HG03060 (cell line): ENCODE data around the gene TTC4.

Experiments used
- ATAC-seq: cut with Tn5 transposase; IDR thresholded peaks from one replicate; pipeline ENCODE4 v1.9.1; 2021; ENCODE audit warnings: low read depth, moderate number of reproducible peaks; ENCODE audit not compliant: unreplicated experiment

Gene TTC4

DNA sequence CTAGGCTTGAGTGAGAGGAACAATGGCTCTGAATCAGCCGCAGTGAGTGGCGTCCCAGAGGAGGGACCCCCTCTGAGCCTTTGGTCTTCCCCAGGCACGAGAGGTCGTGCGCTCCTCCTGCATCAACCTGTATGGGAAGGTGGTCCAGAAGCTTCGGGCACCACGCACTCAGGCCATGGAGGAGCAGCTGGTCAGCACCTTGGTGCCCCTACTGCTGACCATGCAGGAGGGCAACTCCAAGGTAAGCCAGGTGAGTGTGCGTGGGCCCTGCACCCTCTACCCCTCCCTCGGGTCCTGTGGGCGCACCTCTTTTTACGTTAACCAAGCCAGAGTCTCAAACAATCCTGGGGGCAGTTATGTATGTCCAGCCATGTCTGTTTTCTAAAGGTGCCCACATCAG, 13.7 kb upstream of the TTC4 start:
- ATAC-seq, result no peak

DNA sequence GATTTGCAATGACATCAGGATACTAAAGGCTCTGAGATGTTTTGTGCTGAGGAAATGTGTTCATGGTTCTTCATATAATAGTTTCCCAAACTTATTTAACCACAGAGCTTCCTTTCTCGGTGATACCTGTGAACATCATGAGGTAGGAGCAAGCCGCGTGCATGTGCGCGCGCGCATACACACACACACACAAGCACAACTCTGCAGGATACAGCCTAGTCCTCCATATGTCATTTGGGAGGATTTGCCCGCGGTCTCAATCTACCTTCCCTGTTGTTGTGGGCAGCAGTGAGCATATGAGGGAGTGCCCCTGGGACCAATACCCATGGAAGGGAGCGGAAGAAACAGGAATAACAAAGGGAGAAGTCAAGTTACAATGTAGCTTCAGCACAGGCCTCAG, 12.2 kb upstream of the TTC4 start:
- no peak for ATAC-seq

DNA sequence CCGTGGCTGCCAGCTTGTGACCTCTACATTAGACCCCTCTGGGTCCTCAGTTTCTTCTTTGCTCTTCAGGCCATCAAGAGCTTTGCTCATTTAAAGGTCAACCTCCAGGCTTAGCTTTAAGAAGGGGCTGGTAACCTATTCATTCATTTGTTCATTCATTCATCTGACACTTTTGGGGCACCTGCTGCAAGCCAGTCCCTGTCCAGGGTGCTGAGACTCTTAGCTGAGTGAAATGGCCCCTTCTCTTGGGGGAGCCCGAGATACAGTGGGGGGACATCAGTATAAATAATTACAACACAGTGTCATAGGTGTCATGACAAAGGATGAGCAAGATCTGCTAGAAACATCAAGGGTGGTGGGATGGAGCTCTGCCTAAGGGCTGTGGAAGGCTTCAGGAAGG, 10.5 kb upstream of the TTC4 start:
- no peak for ATAC-seq

DNA sequence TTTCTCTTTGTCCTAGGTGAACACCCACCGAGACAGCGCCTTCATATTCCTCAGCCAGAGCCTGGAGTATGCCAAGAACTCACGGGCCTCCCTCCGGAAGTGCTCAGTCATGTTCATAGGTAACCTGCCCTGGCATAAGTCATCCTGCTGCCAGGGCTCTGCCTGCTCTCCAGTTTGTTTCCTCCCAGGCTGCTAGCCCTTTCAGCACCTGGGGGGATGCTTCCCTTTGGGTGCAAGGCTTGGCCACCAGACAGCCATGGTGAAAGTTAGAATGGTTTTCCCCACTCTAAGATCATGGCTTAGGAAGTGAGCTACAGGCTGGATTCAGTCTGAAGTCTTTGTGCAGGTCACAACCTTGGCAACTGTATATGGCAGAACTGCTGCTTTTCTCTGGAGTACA, 9.2 kb upstream of the TTC4 start:
- ATAC-seq, result no peak

DNA sequence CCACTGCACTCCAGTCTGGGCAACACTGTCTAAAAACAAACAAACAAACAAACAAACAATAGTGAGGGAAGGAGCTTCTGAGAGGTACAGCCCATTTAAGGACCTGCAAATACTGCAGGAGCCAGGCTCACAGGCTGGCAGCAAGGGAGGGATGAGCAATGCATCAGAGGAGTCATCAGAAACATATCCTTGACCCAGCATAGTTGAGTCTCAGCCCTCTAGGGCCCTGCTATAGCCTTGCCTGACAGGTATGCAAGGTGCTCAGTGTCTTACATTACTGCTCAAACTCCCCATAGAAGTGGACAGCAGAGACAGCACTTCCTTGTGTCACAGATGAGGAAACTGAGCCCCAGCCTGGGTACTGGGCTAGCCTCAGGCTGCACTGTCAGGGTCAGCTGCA, 7.3 kb upstream of the TTC4 start:
- no peak for ATAC-seq

DNA sequence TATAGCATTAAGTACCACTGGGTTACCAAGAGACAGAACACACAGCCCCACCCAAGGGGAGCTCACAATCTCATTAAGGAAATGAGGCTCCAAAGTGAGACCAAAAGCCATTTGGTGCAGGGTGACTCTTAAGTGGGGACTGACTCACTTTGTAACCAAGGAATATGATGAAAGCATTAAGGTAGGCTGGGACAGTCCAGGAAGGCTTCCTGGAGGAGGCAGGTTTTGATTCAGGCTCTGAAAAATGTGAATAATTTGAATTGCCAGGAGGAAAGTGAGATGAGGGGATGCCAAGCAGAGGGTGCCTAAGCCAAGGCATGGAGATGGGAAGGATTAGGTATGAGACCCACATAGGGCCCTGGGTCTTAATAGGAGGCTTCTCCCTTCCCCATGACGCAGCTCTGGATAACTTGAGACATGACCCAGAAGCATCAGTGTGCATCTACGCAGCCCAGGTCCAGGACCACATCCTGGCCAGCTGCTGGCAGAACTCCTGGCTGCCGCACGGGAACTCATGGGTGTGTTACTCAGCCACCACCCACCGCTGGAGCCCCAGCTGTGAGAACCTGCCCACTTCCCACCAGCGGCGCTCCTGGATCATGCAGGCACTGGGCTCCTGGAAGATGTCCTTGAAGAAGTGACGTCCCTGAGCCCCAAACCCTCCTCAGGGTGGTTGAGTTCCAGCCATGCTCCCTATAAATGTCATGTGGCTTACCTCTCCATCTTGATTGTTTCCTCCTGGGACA, 5.9 kb upstream of the TTC4 start:
- no peak for ATAC-seq

DNA sequence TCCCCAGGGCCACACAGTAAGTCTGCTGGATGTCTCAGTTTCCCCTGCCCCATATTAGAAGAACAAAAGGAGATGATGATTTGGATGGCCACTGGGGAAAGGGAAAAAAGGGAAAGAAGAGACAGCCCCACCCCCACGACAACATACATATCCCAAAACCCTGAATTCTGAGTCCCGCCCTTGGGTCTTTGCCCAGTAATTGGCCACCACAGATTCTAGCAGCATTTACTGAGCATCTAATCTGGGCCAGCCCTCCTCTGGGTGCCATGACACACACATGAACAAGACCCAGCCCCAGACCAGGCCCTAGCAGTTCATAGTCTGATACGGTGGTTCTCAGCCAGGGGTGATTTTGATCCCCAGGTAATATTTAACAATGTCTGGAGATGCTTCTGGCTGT, 5.2 kb upstream of the TTC4 start:
- no peak for ATAC-seq

DNA sequence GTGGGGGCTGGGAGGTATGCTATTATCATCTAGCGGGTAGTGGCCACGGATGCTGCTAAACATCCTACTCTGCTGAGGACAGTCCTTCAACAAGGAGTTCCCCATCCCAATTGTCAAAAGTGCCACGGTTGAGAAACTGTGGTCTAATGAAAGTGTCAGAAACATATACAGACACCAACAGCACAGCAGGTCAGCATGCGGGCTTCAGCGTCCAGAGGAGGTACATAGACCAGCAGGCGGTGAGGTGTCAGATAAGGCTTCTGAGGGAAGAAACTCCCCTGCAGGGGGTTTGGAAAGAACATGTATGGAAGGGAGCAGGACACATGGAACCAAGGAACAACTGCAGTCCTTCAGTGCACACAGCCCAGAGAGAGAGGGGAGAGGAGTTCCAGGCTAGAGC, 4.8 kb upstream of the TTC4 start:
- no peak for ATAC-seq

DNA sequence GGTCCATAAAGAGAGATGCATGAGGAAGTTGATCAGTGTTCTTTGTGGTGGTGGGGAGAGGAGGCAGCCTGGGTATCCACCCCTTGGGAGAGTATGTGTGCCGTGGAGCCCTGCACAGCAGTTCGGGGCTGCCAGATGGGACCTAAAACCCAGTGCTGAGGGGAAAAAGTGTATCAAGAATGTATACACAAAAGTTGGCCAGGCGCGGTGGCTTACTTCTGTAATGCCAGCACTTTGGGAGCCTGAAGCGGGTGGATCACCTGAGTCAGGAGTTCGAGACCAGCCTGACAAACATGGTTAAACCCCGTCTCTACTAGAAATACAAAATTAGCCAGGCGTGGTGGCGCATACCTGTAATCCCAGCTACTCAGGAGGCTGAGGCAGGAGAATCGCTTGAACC, 4.1 kb upstream of the TTC4 start:
- ATAC-seq, result no peak

DNA sequence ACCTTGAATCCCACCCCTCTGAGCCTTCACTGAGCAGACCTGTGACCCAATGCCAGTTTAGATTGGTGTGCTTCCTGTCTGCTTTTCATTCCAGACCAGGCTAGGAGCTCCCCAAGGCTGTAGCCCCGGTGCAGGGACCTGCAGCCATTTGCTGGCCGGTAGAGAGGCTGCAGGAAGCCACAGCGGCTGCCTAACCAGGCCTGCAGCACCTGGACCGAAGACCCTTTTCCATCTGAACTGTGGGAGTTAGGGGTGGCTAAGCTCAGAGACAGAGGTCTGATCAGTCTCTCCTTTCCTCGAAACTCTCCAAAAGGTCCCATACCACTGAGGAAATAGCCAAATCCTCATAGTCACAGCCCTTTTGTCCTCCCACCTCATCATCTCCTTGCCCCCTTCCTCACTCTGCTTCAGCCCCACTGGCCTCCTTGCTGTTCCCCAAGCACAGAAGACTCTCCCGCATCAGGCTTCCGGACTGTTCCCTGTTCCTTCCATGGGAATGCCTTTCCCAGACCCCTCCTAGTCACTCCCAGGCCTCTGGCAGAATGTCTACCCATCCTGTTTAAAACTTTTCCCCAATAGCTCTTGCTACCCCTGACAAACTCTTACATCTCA, 674 bp upstream of the TTC4 start:
- ATAC-seq, result no peak

DNA sequence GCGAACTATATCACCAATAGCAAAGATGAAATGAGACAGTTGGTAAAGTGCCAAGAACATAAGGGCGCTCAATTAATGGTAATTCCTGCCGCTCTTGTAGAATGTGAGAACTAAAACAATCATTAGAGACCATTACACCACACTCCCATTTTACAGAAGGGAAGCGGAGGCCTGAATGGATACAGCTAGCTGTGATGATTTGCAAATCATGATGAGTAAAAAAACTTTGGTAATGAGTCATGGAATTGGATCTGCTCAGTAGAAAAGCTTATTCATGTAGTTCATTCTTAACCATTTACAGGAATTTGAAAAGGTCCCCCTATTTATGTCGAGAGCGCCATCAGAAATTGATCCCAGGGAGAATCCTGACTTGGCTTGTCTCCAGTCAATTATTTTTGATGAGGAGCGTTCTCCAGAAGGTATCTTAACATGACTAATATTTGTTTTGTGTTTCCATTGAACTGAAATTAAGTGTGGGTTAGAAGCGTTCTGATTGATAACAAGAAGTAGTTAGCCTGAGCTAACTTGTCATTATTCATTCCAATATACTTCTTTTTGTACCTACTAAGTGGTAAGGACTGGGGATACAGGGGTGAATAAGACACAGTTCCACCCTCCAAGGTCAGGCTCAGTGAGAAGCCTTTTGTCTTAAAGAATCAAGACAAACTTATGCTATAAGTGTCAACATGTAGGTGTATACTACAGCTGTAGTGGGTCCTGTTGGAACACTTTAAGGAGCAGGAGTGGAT, 812 bp downstream of the TTC4 start:
- ATAC-seq, result peak; percentile 6

DNA sequence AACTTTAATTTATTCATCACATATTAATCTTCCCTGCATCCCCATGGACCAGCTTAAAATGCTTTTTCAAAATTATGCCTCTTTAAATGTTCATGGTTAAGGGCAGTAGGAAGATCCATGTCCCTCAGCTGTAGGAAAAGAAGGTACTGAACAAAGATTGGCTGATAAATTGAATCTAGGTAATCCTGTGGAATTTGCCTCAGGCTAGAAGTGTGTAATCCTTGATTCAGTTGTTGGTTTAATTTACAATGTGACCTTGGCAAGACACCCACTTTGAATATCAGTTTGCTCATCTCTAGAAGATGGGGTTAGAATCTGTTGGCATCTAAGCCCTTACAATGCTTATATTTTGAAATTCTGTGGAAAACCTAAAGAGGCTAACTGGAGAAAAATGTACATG, 6.1 kb downstream of the TTC4 start:
- ATAC-seq, result no peak

DNA sequence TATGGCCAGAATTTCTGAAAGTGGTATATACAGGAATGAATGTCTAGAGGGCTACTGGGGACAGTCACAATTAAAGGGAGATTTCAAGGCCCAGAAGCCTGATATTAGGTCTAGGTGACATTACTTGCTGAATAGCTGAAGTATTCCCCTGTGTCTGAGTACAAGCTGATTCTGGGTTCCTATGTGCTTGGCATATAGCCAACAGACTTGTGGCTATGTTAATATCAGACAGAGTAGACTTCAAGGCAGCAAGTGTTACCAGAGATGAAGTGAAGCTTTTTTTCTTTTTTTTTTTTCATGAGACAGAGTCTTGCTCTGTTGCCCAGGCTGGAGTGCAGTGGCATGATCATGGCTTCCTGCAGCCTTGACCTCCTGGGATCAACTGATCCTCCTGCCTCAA, 8.3 kb downstream of the TTC4 start:
- ATAC-seq, result no peak

DNA sequence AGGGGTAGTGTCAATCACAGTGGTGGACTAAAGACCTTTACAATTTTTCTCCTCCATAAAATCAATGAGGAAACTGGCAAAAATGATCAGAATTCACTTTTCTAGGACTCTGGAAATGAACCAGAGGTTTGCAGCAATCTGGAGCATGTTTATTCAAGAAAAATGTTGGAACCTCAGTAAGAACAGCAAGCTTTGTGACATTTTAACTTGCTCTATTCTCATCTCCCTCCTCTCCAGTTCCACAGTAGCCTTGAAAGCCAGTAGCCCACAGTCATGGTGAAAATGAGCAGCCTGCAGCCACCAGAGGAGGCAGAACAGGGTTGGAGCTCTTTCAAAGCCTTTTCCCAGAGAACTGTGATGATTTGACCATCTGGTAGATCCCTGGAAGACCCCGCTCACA, 9.1 kb downstream of the TTC4 start:
- ATAC-seq, result no peak

DNA sequence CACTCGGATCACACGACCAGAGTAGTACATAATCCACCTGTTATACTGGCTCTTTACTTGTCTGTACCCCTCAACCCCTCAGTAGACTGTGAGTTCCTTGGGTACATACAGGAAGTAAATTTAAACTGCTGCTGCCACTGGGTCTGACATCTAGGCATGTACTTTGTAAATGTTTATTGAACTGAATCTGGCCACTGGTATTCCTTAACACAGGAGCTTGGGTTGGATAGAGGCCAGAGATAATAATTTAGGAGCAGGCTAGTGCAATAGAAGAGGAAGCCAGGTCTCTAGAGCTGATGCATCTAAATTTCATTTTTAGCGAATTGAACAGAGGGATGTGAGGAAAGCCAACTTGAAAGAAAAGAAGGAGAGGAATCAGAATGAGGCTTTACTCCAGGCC, 12.4 kb downstream of the TTC4 start:
- ATAC-seq, result no peak

DNA sequence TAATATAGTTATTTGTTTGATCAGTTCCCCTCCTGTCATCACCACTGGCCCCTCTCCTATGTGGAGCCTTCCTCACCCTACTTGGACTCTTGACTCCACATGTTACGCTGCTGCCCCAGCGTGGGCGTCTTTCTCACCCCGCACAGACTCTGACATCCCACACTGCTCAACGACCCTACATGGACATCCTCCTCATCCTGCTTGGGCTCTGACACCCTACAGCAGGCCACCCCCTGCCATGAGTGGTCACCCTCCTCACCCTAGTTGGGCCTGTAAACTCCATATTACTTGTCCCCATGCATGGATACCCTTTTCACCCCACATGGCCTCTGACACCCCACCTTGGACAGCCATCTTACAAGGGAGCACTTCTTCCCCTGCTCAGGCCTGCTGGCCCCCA, 21.0 kb downstream of the TTC4 start:
- no peak for ATAC-seq

DNA sequence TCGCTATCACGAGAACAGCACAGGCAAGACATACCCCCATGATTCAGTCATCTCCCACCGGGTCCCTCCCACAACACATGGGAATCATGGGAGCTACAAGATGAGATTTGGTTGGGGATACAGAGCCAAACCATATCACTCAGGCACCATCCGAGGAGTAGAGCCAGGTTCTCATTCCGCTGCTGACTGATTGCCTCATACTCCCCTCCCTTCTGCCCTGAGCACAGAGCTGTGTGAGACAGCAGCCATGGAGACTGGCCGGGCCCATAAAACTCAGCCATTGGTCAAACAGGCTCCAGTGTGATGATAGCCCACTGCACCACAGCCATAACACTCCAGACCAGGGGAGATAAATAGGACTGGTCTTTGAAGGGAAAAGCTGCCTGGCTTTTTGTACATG, 22.6 kb downstream of the TTC4 start:
- ATAC-seq, result no peak

DNA sequence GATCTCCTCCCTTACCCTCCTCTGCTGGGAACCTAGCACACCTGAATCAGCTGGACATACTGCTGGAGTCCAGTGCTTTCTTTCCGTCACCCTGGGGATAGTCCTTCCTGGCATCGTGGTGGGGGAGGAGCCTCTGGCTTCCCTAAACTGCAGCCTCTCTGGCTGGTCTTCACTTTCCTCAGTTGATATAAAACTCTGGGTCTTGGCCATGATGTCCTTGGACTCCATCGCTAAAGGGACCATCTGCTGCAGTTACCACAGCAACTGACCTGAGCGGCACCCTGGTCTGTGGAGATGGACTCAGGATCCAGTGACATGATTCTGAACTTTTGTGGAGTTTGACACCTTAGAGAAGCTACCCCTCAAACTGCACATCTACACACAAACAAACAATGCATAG, 25.9 kb downstream of the TTC4 start:
- no peak for ATAC-seq

DNA sequence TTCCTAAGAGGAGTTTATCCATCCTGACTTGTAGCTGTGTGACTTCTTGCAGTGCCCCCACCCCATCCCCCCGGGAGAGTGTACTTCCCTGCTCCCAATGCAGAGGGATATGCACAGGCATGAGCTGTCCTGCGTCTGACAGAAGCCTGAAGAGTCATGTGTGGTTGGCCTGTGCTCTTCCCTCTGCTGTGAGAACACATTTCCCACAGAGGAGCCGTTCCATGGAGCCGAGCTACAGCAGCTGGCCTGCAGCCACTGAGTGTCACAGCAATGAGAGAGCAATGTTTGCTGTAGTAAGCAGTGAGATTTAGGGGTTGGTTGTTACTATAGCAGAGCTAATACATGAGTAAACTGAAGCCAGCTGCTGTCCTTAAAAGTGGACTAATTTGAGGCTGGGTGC, 26.6 kb downstream of the TTC4 start:
- no peak for ATAC-seq

DNA sequence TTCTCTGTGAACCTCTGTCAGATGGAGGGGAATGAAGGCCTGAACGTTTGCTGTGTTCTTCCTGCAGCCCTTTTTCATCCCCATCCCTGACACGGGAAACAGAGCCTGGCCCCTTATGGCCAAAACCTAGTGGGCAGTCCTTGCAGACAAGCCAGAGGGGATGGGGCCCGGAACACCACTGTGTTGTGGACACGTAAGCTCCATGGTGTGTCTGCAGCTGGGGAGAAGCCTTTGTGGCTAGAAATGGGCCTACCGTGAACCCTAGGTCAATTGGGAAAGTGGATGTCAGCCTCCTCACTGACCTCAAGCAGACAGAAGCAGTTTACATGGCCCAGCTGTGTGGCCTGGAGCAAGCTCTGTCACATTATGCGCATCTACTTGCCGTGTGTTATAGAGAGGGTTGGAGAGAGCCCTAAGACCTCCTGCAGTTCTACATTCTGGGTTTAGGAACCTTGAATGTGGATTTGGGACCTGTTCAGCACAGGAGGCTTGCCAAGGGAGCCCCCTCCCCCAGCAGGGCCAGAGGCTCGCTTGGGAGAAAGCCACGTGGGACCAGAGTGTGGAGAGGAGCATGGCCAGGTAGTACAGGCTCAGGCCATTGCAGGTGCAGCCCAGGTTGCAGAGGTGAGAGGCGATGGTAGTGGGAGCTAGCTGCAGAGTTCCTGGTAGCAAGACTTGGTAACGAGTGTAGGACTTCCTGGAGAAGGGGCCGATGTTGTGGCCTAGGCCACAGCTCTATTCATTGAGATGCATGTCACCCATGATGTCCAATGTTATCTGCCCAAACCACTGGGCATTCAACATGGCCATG, 28.0 kb downstream of the TTC4 start:
- no peak for ATAC-seq

DNA sequence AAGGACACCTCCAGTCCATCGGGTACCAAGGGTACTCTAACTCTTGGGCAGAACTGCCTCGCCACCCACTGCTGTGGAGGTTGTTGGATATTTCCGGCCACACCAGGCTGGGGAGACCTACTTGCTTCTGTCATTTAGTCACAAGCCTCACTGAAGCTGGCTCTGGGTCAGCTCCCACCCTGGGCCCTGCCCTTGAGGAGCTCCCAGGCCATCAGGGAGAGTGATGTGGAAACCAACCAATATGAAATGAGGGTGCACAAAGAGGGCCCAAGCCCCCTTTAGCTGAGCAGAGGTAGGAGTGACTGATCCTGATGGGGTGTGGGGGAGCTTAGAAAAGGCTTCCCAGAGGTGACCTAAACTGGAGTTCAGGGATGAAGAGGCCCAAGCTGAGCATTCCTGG, 29.0 kb downstream of the TTC4 start:
- ATAC-seq, result no peak
